T follicular helper cell (primary cell): ENCODE measurements around the gene BFSP1.

Experiments
- DNase-seq: peaks from one replicate; pipeline ENCODE4 v3.0.0-alpha.2; 2020; ENCODE audit warnings: low read depth
- total RNA-seq, 2 experiments: gene quantifications; one replicate each; lab custom pipeline; 2026; lab: John Stamatoyannopoulos, UW

Gene BFSP1
- 0.96 to 1.1 reads per million in 2 experiments for total RNA-seq

DNA sequence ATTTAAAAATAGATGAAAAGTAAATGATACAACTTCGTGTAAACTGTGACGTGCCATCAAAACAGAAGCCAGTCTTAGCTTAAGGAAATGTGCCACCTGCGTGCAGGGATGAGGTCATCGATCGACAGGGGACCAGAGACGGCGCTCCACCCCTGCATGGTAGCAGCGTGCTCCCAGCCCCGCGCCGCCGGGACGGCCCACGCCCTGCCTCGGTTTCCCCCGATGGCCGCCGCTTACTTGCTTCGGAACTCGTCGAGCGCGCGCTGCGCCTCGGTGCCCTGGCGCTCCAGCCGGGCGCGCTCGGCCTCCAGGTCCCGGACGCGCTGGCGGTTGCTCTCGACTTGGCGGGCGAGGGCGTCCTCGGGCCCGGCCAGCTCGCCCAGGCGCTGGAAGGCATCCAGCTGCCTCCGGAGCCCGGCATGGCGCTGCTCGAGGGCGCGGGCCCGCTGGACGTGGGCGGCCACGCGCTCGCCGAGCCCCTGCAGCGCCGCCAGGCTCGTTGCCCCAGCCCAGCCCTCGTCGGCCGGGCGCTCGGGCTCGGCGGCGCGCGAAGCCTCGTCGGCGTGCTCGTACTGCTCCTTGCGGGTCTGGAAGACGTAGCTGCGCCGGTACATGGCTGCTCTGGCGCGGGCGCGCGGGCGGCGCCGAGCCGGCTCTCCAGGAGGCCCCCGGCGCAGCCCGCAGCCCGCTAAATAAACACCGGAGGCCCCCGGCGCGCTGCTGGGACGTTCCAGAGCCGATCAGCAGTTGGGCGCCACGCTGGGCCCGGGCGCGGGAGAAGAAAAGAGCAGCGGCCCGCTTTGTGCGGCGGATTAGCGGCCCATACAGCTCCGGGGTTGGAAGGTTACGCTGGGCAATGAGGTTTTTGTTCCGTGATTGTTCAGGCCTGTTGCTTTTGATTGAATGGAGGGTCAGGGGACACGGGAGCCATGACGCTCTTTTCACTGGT lies at the start of gene BFSP1:
TSS of gene BFSP1 (minus strand) at position 664 of the 949 bp plus-strand sequence. CDS start at position 614, 50 bp downstream.
- no peak for DNase-seq

GRCh38 chr20:17580895-17581294 lies 49.7 kb upstream of the BFSP1 start:
- DNase-seq = no peak

DNA sequence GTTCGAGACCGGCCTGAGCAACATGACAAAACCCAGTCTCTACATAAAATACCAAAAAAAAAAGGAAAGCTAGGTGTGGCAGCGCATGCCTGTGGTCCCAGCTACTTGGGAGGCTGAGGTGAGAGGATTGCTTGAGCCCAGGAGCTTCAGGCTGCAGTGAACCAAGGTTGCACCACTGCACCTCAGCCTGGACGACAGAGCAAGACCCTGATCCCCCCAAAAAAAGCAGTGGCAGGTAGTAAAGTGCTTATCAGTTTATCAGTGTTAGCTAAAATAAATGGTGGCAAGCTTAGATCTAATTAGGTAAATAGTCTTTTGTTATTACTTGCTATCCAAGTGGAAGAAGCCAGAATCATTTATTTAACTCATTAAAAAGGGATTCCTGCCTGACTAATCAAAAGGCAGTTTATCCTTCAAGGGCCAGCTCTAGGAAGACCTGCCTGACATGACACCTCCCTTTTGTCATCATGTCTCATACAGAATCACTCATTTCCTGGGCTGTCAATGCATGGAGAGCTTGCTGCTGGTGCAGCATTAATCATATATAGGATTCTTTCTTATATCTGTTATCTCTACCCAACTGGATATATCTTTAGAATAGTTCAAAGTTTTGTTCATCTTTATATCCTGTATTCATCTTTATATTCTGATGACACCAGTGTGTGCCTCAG lies 48.3 kb upstream of the BFSP1 start:
- DNase-seq = no peak

GRCh38 chr20:17576215-17576614 lies 45.0 kb upstream of the BFSP1 start:
- no peak for DNase-seq

- no peak for DNase-seq
Observed at GRCh38 chr20:17573463-17573862, 42.3 kb upstream of the BFSP1 start.

DNA sequence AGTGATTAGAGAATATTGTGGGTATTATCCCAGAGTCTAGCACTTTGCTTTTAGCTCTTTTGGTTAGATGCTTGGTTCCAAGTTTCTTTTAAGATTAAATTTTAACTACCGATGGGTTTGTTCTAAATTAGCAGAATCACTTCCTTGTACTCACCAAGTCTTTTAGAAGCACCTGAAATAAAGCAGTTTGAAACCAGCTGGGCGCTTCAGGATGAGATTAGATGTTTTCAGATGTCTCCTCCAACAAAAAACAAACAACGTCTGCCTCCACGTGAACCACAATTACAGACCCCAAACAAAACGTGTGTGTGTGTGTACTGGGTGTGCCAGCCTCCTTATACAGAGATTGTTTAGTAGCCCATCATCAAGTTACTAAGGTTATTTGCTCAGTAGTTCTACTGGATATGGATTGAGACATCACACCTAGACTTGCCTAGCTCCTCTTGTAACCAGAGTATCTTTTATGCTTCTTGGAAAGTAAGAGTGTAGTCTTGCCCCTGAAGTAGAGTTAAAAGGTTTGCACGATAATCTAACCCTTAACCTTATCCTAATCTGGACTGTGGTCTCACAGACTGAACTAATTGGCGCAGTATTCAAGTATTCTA lies 41.0 kb upstream of the BFSP1 start:
- DNase-seq = no peak

DNA sequence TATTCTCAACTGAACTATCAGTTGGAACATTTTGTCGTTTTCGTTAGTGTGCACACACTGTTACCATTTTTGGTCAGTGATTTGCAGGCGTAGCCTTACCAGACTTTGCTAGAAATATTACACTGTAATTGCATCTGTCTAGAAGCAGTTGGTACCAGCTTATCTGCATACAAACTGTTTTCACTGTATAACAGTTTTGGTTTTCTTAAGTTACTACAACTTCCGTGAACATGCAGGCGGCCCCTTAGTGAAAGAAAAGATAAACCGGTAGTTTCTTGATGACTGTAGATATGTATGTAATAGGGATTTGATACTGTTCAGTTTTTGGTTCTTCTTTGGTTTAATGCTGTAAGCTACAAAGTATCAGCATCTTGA lies 40.0 kb upstream of the BFSP1 start:
- no peak for DNase-seq

- DNase-seq = peak; percentile 9
Observed at GRCh38 chr20:17570347-17571152, 39.4 kb upstream of the BFSP1 start.

DNA sequence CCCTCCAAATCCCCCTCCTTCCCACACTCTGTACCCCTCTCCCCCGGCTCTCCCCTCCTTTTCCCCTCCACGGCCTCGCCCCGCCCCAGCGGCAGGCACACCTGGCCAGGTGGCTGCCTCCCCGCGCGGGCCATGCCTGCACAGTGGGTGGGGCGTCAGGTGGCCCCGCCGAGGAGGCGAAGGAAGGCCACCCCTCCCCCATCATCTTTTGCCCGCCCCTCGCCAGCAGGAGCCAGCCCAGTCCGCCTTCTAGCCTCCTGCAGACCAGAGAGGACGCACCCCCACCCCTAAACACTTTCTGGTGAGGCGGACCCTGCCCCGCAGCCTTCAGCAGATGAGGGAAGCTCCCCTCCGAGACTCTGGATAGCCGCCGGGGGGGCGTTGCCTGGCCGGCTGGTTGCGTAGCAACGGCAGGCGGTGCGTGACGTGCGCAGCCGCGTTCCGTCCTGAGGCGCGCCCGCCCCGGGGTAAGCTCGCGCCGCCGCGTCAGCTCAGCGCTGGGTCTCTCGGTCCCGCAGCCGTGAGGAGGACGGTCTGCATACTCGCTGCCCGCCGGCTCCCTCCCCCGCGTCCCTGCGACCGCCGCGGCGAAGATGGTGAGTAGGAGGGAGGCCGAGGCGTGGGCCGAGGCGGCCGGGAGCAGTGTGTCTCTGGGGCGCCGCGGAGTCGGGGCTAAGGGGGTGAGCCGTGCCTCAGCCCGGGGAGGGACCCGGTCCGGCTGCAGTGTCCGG lies 38.6 kb upstream of the BFSP1 start, which contains the start of gene DSTN:
TSS of gene DSTN (plus strand) at position 460 of the 731 bp plus-strand sequence. CDS start at position 594, 134 bp downstream.
- DNase-seq = peak; percentile 82

DNA sequence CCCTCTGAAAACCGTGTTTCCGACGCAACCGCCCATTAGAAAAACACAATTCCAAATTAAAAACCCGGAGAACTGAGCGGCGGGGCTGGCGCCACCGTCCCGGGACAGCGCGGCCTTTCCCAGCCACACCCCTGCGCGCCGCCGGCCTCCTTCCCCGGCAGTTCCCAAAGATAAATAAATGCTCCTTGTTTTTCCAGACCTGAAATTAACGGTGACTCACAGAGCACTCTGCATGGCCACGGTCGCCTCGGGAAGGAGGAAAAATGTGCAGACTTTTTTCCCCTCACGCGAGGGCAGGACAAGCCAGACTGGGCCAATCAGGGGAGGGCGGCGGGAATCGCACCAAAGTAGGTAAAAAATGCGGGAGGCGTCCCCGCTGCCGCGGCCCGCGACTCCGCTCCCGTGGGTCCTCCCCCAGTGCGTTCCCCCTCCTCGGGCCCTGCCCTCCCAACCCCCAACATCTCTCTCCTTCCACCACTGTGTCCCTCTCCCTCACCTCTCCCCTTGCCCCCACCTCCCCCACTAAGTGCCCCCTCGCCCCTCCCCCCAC lies 37.9 kb upstream of the BFSP1 start:
- DNase-seq = peak; percentile 3

- DNase-seq = no peak
Observed at GRCh38 chr20:17568045-17568788, 37.0 kb upstream of the BFSP1 start.

DNA sequence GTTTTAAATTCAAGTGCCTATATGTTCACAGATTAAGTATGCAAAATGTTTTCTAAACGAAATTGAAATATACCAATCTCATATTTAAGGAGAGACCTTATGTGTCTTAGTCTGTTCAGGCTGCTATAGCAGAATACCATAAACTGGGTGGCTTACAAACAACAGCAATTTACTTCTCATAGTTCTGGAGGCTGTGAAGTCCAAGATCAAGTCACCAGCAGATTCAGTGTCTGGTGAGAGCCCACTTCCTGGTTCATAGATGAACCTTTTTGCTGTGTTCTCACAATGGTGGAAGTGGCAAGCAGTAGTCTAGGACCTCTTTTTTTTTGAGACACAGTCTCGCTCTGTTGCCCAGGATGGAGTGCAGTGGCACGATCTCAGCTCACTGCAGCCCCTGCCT lies 35.2 kb upstream of the BFSP1 start:
- no peak for DNase-seq

DNA sequence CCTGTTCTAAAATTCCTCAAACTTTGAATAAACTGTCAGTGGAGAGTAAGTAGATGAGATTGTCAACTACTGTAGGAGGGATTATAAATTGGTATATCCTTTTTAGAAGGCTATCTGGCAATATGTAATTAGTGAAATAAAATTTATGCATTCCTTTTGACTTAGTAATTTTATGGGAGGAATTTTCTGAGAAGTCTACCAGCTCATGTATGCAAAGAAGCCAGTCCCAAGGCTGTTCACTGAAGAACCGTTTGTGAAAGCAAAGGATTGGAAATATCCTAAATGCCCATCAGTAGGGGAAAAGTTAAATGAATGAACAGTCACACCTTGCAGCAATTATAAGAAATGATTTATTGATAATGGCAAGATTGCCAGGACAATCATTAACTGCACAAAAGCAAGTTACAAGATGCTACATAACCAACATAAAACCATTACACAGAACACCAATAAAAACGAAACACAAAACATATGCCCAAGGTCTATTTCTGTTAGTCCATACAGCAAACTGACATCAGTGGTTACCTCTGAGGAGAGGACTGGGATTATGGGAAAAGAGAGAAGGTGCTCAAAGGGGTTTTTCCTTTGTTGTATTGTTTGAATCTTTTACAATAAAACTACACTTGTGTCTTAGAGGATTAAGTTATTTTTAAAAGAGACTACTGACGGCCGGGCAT lies 34.1 kb upstream of the BFSP1 start:
- DNase-seq = no peak

DNA sequence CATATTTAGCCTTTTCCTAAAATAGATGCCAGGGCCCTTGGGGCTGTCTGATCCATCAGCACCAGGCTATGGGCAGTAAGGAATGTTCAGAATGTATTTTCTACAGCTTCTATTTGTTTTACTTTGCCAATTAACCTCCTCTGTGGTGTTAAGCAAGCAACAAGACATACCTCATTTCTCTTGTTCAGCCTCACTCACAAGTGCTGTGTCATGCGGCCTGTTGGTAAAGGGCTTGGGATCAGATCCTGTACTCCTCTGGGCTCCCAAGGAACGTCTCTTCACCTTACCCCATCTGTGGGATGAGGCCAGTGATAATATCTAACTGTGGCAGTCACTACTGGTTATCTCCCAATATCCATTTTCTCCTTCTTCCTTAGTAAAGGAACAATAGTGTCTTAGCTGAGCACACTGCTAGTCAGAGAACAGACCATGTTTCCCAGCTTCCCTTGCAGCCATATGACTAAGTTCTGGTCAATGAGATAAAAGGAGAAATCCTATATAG lies 31.7 kb upstream of the BFSP1 start:
- no peak for DNase-seq

- no peak for DNase-seq
Observed at GRCh38 chr20:17560344-17561074, 29.3 kb upstream of the BFSP1 start.

DNA sequence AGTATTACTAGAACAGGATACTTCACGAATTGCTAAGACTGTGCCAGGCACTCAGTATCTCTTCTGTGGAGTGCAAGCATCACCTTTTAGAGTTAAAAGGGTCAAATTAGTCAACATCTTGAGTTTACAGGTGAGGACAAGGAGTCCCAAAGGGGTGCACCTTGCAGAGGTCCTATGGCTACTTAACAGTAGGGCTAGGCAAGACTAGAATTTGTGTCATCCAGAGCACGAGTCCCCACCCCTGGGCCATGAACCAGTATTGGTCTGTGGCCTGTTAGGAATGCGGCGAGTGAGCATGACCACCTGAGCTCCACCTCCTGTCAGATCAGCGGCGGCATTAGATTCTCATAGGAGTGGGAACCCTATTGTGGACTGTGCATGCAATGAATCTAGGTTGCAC lies 28.2 kb upstream of the BFSP1 start:
- no peak for DNase-seq

DNA sequence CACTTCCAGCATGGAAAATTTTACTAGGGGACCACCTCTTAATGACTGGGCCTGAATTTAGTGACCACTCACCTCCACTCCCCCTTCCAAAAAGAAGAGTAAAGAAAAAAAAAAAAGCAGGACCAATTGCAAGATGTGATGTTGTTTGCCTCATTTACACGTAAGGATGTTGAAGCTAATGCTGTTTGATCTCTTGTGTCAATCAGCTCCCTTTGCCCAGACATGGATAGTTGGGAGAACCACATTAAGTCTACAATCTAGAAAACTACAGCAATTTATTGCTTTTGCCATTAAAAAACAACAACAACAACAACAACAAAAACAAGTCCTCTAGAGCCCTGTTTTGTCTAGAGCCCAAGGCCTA lies 27.7 kb upstream of the BFSP1 start:
- DNase-seq = no peak

GRCh38 chr20:17558154-17558940 lies 27.2 kb upstream of the BFSP1 start:
- DNase-seq = no peak
